ENCODE results near the gene ASAH2. TPM values are rescaled to one million over a fixed set of nuclear protein-coding genes. Genes with fewer than 3 reads are reported as not detected.

The ASAH2 gene
- total RNA-seq, result 1 to 10 TPM in 2 of 4 donors, under 1 TPM in 2; 0.10 to 1.9 (median 0.86) TPM

- no peak for ATAC-seq
- no peak for TF ChIP-seq POLR2A (IDR thresholded peaks at IDR 0.05)
- TF ChIP-seq CTCF (IDR thresholded peaks at IDR 0.05 in 4 of 5, conservative IDR thresholded peaks at IDR 0.05 in 1 of 5), result no peak
- H3K27ac ChIP-seq, result no peak within 1 kb of the TSS
- H3K4me3 ChIP-seq, result no peak within 1 kb of the TSS
- no peak for DNase-seq
- no peaks in the 10 kb centered on the region for H3K4me1 ChIP-seq
- intact Hi-C loops (cut with DNase I; ENCODE audit: low total_unique reads) (no loop called here), in situ Hi-C loops (cut with MboI; ENCODE audit: low sequenced_read_pairs in 4 of 4) (no loop called here)
- H3K9me3 ChIP-seq, result no peaks in the 10 kb centered on the region
- H3K36me3 ChIP-seq, result no peaks in the 10 kb centered on the region
- no peaks in the 10 kb centered on the region for H3K27me3 ChIP-seq
Measured at GRCh38 chr10:50251394-50251793, at the start of gene ASAH2. Gene ASAH2, minus strand, starts transcription at chr10:50251516. Its CDS starts 2,906 bp downstream, at chr10:50248610.

GRCh38 chr10:50299948-50300669 is 48.8 kb upstream of the ASAH2 start:
- intact Hi-C loops (cut with DNase I; ENCODE audit: low total_unique reads) (no loop called here), in situ Hi-C loops (cut with MboI; ENCODE audit: low sequenced_read_pairs in 4 of 4) (no loop called here)
- Histone ChIP-seq H3K9me3 (no peaks in the 10 kb centered on the region), H3K36me3 (no peaks in the 10 kb centered on the region), H3K27ac (no peak overlapping the region), H3K4me1 (no peaks in the 10 kb centered on the region), H3K4me3 (no peak overlapping the region), H3K27me3 (no peaks in the 10 kb centered on the region)
- TF ChIP-seq CTCF (IDR thresholded peaks at IDR 0.05 in 4 of 5, conservative IDR thresholded peaks at IDR 0.05 in 1 of 5) (no peak), POLR2A (IDR thresholded peaks at IDR 0.05) (no peak)
- ATAC-seq (no peak), DNase-seq (no peak)

DNA sequence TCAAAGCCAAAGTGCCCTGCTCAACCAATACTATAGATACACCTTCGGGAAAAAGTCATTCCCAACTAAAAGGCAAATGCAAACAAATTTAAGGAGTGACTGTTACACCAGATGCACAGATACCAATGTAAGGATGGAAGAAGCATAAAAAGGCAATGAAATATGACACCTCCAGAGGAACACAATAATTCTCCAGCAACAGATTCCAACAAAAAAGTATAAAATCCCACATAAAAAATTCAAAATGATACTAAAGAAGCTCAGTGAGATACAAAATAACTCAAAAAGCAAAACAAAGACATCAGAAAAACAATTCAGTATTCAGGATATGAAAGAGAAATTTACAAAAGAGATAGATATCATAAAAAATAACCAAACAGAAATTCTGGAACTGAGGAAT is 44.1 kb upstream of the ASAH2 start:
- Histone ChIP-seq H3K27me3 (no peaks in the 10 kb centered on the region), H3K36me3 (no peaks in the 10 kb centered on the region), H3K27ac (no peak overlapping the region), H3K4me3 (no peak overlapping the region), H3K9me3 (no peaks in the 10 kb centered on the region), H3K4me1 (no peaks in the 10 kb centered on the region)
- no peak for TF ChIP-seq CTCF (IDR thresholded peaks at IDR 0.05 in 4 of 5, conservative IDR thresholded peaks at IDR 0.05 in 1 of 5)
- TF ChIP-seq POLR2A (IDR thresholded peaks at IDR 0.05), result no peak
- intact Hi-C loops (cut with DNase I; ENCODE audit: low total_unique reads) (no loop called here), in situ Hi-C loops (cut with MboI; ENCODE audit: low sequenced_read_pairs in 4 of 4) (no loop called here)
- DNase-seq, result no peak
- ATAC-seq, result no peak

- H3K4me3 ChIP-seq, result no peak overlapping the region
- no peaks in the 10 kb centered on the region for H3K9me3 ChIP-seq
- ATAC-seq (no peak), DNase-seq (no peak)
- TF ChIP-seq CTCF (IDR thresholded peaks at IDR 0.05 in 4 of 5, conservative IDR thresholded peaks at IDR 0.05 in 1 of 5) (no peak), POLR2A (IDR thresholded peaks at IDR 0.05) (no peak)
- no peaks in the 10 kb centered on the region for H3K36me3 ChIP-seq
- no peaks in the 10 kb centered on the region for H3K27me3 ChIP-seq
- in situ Hi-C loops (cut with MboI; ENCODE audit: low sequenced_read_pairs in 4 of 4) (no loop called here), intact Hi-C loops (cut with DNase I; ENCODE audit: low total_unique reads) (no loop called here)
- no peak overlapping the region for H3K27ac ChIP-seq
- no peaks in the 10 kb centered on the region for H3K4me1 ChIP-seq
Measured at GRCh38 chr10:50294582-50294981, 43.3 kb upstream of the ASAH2 start.

Measured in gastrocnemius medialis (tissue), 4 donors.